GM12878 (cell line): ENCODE results near the gene PPP1R14B. TPM values are rescaled to one million over a fixed set of nuclear protein-coding genes. Genes with fewer than 3 reads are reported as not detected.

Source experiments
- BCL11A ChIP-seq: IDR thresholded peaks from 2 replicates; pipeline ENCODE4 v1.6.1; 2011; ENCODE audit warnings: low read depth, low read length
- CBFB ChIP-seq: IDR thresholded peaks from 2 replicates; pipeline ENCODE4 v1.6.1; 2016; ENCODE audit warnings: antibody characterized with exemption, low read depth
- CHD1 ChIP-seq: IDR thresholded peaks from 2 replicates; pipeline ENCODE4 v1.6.1; 2012; ENCODE audit warnings: low read depth, low read length, improper control_type of control experiment
- E2F4 ChIP-seq: IDR thresholded peaks from 2 replicates; pipeline ENCODE4 v1.6.1; 2012; ENCODE audit warnings: low read depth, low read length, improper control_type of control experiment
- HDGF ChIP-seq: fragments of 450-650 bp; IDR thresholded peaks from 2 replicates; pipeline ENCODE4 v1.6.1; 2016; ENCODE audit warnings: antibody characterized with exemption
- IRF4 ChIP-seq: IDR thresholded peaks from 2 replicates; pipeline ENCODE4 v1.6.1; 2011; ENCODE audit warnings: low read depth, low read length
- MTA2 ChIP-seq: fragments of 450-650 bp; IDR thresholded peaks from 2 replicates; pipeline ENCODE4 v1.6.1; 2016; ENCODE audit warnings: low read depth, mild to moderate bottlenecking, moderate library complexity
- PML ChIP-seq: IDR thresholded peaks from 2 replicates; pipeline ENCODE4 v1.6.1; 2012; ENCODE audit warnings: low read length, inconsistent platforms
- POU2F2 ChIP-seq: IDR thresholded peaks from 3 replicates; pipeline ENCODE4 v1.6.1; 2011; ENCODE audit warnings: low read depth, mild to moderate bottlenecking, low read length, borderline replicate concordance
- RAD51 ChIP-seq: fragments of 450-650 bp; IDR thresholded peaks from 2 replicates; pipeline ENCODE4 v1.6.1; 2016; ENCODE audit warnings: moderate library complexity, mild to moderate bottlenecking, inconsistent platforms
- SIX5 ChIP-seq: IDR thresholded peaks from 2 replicates; pipeline ENCODE4 v1.6.1; 2011; ENCODE audit warnings: mild to moderate bottlenecking, low read depth, low read length, moderate library complexity; ENCODE audit not compliant: severe bottlenecking
- SMAD1 ChIP-seq: fragments of 450-650 bp; IDR thresholded peaks from 2 replicates; pipeline ENCODE4 v1.6.1; 2018; ENCODE audit warnings: mild to moderate bottlenecking, low read depth; ENCODE audit not compliant: partially characterized antibody
- SPI1 ChIP-seq: IDR thresholded peaks from 2 replicates; pipeline ENCODE4 v1.6.1; 2011; ENCODE audit warnings: low read depth, mild to moderate bottlenecking, low read length, moderate library complexity, borderline replicate concordance; ENCODE audit not compliant: insufficient read depth
- TCF7 ChIP-seq: IDR thresholded peaks from 2 replicates; pipeline ENCODE4 v1.6.1; 2014; ENCODE audit warnings: antibody characterized with exemption, borderline replicate concordance
- YBX1 ChIP-seq: fragments of 450-650 bp; IDR thresholded peaks from 2 replicates; pipeline ENCODE4 v1.6.1; 2016; ENCODE audit warnings: antibody characterized with exemption
- ZNF207 ChIP-seq: fragments of 450-650 bp; IDR thresholded peaks from 2 replicates; pipeline ENCODE4 v1.6.1; 2014; ENCODE audit warnings: antibody characterized with exemption, mild to moderate bottlenecking, borderline replicate concordance
- ZNF274 ChIP-seq: IDR thresholded peaks from one replicate; pipeline ENCODE4 v1.8.0; 2011; ENCODE audit not compliant: insufficient read length, insufficient read depth
- ZNF687 ChIP-seq: fragments of 450-650 bp; IDR thresholded peaks from 2 replicates; pipeline ENCODE4 v1.6.1; 2017; ENCODE audit warnings: mild to moderate bottlenecking, moderate library complexity
- polyA plus RNA-seq, 11 experiments: library from polyadenylated mRNA; depleted of rRNA in 4 of 11; unstranded in 6 of 11; stranded (reverse) in 5 of 11; fragments of >200 nt; fragmentation: Nextera tagmentation in 4 of 11; fragmentation: Illumina TruSeq in 1 of 11; extraction: Ambion mirVana in 4 of 11; extraction: Trizol in 1 of 11; gene quantifications; 1 replicate in 1 of 11; 2 replicates in 10 of 11; pipeline versions ENCODE4 v1.2.1 to v1.2.3, GENCODE V29; 2011 to 2016; ENCODE audit warnings: inconsistent platforms in 2 of 11, missing spikeins in 2 of 11, low read depth in 1 of 11
- total RNA-seq, 4 experiments: library from RNA; depleted of rRNA in 3 of 4; stranded (reverse); fragments of >200 nt in 3 of 4; fragmentation: Illumina TruSeq in 1 of 4; extraction: Trizol in 1 of 4; gene quantifications; 2 replicates each; pipeline versions ENCODE4 v1.2.1 to v1.2.3, GENCODE V29; 2013 to 2021
- TF ChIP-seq, protein P1 (sequence below): fragments of 450-650 bp; IDR thresholded peaks from 2 replicates; pipeline ENCODE4 v1.6.1; 2016; ENCODE audit warnings: mild to moderate bottlenecking
- TF ChIP-seq, protein P2 (sequence below): IDR thresholded peaks from 2 replicates; pipeline ENCODE4 v1.6.1; 2011; ENCODE audit warnings: mild to moderate bottlenecking, low read depth, low read length, moderate library complexity; ENCODE audit not compliant: insufficient replicate concordance
- TF ChIP-seq, protein P3 (sequence below): IDR thresholded peaks from 2 replicates; pipeline ENCODE4 v1.6.1; 2012; ENCODE audit warnings: low read depth, low read length, improper control_type of control experiment

Gene PPP1R14B
- total and polyA plus RNA-seq, 10 of the 15 experiments (the other 5 are each of a cell fraction or from before 2014, with no cell fraction given), result 8.4 to 283 (median 124) TPM

DNA sequence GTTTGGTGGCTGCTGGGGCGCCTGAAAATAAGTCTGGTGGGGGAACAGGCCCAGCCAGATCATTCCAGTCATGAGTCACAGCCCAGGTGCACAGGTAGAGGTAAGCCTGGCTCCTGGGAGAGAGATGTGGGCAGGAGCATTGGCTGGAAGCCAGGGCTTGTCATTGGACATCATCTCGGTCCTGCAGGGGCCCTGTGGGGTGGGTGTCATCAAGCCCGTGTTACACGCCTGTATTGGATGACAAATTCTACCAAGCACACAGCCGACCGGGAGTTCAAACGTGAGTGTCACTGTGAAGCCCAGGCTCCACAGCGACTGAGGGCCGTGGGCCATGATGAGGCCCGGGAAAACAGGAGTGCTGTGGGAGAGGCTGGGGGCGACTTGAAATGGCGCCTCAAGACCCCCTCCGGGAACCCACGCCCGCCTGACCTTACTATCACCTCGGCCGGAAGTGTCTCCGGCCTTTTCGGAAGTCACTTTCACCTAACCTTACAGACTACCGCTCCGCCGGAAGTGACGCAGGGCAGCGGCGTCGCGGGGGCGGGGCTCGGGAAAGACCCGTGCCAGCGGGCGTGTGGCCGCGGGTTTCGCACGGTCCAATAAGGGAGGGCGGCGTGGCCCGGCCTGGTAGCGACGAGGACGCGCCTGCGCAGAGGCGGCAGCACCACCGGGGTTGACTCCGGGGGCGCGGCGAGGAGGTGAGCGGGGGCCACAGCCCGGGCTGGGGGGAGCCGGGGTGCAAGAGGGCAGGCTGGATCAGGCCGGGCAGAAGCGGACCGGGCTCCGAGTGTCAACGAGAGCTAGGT is 6.1 kb downstream of the PPP1R14B start, which contains the start of gene FKBP2 (continued):
- TF ChIP-seq, protein P1, sequence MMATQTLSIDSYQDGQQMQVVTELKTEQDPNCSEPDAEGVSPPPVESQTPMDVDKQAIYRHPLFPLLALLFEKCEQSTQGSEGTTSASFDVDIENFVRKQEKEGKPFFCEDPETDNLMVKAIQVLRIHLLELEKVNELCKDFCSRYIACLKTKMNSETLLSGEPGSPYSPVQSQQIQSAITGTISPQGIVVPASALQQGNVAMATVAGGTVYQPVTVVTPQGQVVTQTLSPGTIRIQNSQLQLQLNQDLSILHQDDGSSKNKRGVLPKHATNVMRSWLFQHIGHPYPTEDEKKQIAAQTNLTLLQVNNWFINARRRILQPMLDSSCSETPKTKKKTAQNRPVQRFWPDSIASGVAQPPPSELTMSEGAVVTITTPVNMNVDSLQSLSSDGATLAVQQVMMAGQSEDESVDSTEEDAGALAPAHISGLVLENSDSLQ, result no peak; the same call in 1 of the 2 replicates
- no peak for TF ChIP-seq TCF7
- no peak for TF ChIP-seq PML
- TF ChIP-seq SPI1, result 0 out of 2 replicates have a peak, but pooled peaks have one; percentile 5
- peak; percentile 66; the same call in 1 of the 2 replicates for TF ChIP-seq ZNF207
- TF ChIP-seq MTA2, result no peak; the same call in 1 of the 2 replicates
- TF ChIP-seq POU2F2, result peak; percentile 69; the same call in 1 of the 3 replicates
- TF ChIP-seq, protein P2, sequence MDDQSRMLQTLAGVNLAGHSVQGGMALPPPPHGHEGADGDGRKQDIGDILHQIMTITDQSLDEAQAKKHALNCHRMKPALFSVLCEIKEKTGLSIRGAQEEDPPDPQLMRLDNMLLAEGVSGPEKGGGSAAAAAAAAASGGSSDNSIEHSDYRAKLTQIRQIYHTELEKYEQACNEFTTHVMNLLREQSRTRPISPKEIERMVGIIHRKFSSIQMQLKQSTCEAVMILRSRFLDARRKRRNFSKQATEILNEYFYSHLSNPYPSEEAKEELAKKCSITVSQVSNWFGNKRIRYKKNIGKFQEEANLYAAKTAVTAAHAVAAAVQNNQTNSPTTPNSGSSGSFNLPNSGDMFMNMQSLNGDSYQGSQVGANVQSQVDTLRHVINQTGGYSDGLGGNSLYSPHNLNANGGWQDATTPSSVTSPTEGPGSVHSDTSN, result no peak
- no peak for TF ChIP-seq YBX1
- peak; percentile 10; the same call in 1 of the 2 replicates for TF ChIP-seq HDGF
- TF ChIP-seq CBFB, result peak; percentile 78
- TF ChIP-seq, protein P3, sequence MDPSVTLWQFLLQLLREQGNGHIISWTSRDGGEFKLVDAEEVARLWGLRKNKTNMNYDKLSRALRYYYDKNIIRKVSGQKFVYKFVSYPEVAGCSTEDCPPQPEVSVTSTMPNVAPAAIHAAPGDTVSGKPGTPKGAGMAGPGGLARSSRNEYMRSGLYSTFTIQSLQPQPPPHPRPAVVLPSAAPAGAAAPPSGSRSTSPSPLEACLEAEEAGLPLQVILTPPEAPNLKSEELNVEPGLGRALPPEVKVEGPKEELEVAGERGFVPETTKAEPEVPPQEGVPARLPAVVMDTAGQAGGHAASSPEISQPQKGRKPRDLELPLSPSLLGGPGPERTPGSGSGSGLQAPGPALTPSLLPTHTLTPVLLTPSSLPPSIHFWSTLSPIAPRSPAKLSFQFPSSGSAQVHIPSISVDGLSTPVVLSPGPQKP, result peak; percentile 94
- TF ChIP-seq RAD51, result no peak
- no peak for TF ChIP-seq ZNF274
- no peak for TF ChIP-seq BCL11A
- peak; percentile 21 for TF ChIP-seq SIX5
- peak; percentile 73 for TF ChIP-seq SMAD1
- TF ChIP-seq IRF4, result 0 out of 2 replicates have a peak, but pooled peaks have one; percentile 32
- TF ChIP-seq CHD1, result peak; percentile 44; the same call in 1 of the 2 replicates
- peak; percentile 90 for TF ChIP-seq ZNF687
- TF ChIP-seq E2F4, result no peak; the same call in none of the 2 replicates
